Measurements from ENCODE around the gene TXN.

- TF ChIP-seq, protein P1, sequence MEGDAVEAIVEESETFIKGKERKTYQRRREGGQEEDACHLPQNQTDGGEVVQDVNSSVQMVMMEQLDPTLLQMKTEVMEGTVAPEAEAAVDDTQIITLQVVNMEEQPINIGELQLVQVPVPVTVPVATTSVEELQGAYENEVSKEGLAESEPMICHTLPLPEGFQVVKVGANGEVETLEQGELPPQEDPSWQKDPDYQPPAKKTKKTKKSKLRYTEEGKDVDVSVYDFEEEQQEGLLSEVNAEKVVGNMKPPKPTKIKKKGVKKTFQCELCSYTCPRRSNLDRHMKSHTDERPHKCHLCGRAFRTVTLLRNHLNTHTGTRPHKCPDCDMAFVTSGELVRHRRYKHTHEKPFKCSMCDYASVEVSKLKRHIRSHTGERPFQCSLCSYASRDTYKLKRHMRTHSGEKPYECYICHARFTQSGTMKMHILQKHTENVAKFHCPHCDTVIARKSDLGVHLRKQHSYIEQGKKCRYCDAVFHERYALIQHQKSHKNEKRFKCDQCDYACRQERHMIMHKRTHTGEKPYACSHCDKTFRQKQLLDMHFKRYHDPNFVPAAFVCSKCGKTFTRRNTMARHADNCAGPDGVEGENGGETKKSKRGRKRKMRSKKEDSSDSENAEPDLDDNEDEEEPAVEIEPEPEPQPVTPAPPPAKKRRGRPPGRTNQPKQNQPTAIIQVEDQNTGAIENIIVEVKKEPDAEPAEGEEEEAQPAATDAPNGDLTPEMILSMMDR (IDR thresholded peaks at IDR 0.05), result no peak
- TF ChIP-seq POLR2AphosphoS5 (IDR thresholded peaks at IDR 0.05) (no peak), POLR2A (IDR thresholded peaks at IDR 0.05) (no peak)
These were observed 3.3 kb upstream of the TXN start for GRCh38 chr9:110259566-110259965.
